GM19239 (cell line): ENCODE data around the gene PTPRR.

Experiments
- DNase-seq: peaks from one replicate; pipeline ENCODE4 v3.0.0; 2011; ENCODE audit warnings: low spot score; ENCODE audit not compliant: insufficient read length
- FAIRE-seq: peaks from 2 replicates; lab custom pipeline; 2011; peaks lifted over from hg19 to GRCh38; lab: Jason Lieb, UNC

PTPRR gene, protein sequence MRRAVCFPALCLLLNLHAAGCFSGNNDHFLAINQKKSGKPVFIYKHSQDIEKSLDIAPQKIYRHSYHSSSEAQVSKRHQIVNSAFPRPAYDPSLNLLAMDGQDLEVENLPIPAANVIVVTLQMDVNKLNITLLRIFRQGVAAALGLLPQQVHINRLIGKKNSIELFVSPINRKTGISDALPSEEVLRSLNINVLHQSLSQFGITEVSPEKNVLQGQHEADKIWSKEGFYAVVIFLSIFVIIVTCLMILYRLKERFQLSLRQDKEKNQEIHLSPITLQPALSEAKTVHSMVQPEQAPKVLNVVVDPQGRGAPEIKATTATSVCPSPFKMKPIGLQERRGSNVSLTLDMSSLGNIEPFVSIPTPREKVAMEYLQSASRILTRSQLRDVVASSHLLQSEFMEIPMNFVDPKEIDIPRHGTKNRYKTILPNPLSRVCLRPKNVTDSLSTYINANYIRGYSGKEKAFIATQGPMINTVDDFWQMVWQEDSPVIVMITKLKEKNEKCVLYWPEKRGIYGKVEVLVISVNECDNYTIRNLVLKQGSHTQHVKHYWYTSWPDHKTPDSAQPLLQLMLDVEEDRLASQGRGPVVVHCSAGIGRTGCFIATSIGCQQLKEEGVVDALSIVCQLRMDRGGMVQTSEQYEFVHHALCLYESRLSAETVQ

DNA sequence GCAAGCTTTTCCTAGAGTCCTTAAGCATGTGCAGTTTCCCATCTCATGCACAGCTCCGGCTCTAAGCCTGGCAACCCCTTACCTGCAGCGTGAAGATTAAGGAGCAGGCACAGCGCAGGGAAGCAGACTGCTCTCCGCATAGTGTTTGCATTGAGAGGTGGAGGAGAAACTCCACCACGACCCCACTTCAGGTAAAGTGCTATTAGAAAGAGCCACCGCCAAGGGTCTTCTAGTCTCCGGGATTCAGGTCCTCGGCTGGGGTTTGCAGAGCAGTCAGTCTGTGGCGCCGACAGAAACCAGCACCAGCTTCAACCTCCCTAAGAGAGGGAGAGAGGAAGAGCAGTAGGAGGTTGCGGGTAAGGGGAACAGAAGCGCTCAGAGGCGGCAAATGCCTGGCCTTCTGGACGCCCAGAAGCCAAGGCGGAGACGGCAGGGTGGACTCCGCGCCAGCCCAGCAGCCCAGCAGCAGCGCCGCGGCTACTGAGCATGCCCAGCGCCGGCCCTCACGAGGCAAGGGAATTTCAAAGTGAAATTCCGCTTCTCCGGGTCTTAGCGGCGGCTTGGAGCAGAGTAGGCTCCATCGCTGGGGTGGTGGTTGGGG lies at the start of gene PTPRR:
Gene PTPRR (minus strand): TSS at position 488 of the 601 bp plus-strand sequence. CDS start 348 bp downstream, at position 140.
- no peak for FAIRE-seq
- no peak for DNase-seq

DNA sequence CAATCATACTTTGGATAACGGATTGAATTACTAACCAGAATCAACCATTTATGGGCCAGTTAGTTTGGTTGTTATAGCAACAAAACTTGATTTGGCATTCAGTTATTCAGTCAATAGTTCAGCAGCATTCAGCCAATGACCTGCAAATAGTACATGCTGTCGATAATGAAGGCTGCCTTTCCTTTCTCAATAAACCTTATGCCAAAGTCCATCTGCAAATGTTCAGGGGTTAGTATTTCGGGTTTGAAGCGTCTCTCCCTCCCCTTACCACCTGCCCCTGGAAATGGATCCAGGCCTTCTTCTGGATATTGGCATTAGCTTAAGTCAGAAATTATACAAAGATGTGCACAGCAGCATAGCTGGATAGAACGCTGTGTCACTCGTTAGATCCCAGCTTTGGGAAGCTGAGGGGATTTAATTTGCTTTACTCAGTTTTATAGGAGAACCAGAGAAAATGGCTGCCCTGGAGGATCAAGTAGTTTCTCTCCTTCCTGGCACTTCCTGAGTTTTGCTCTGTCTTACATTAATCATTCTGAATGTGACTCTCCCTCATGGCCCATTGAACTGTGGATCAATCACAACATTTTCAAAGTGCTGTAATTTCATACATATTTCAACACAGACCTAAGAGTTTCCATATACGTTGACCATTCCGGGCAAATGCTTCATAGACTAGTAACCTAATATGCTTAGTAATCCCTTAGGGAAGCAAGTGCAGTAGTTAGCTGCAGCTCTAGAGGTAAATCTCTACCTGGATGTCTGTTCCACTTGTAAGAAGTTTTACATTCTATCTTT lies 46.7 kb upstream of the PTPRR start:
- no peak for FAIRE-seq

DNA sequence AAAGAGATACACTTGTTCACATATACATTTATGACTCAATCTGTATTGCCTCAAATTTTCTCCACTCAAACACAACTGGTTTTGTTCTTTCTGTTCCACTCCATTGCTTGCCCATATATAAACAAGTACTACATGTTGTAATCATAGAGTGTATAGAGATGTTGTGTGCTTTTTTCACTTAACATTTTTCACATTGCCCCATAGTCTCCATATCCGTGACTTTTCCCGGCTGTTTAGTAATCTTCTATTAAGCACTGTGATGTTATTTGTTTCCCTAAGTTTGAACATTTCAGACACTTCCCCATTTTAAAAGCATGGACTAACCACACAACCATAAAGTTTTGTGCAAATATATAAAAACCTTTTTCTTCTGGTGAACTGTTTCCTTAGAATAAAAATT lies 45.5 kb upstream of the PTPRR start:
- FAIRE-seq (no peak), DNase-seq (no peak)

More for the DNA sequence above, 46.7 kb upstream of the PTPRR start:
- no peak for DNase-seq

DNA sequence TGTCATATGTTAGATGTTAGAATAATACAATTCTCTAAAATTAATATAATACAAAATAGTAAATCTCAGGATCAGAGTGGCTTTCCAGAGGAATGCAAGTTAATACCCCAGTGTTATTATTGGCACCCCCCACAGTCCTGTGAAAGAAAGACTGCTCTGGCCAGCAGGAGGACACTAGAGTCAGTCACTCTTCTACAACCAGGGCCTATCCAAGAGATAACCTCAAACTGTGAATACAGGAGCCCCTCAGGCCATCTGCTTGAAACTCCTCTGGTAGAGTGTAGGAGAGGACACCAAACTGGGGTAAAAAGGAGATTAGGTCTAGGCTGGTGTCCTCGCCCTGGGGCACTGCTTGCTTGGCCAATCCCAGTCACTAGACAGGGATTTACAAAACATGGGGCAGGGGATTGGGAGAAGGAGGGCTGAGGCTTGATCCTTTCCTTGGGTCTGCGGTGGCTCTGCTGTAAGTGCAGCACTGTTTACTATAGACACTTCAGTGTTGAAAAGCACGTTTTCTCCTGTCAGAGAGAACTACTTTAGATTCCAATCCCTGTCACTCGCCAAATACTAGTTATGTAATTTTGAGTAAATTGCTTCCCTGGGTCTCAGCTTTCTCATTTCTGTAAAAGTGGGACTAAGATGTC lies 44.5 kb upstream of the PTPRR start:
- DNase-seq (no peak), FAIRE-seq (no peak)

DNA sequence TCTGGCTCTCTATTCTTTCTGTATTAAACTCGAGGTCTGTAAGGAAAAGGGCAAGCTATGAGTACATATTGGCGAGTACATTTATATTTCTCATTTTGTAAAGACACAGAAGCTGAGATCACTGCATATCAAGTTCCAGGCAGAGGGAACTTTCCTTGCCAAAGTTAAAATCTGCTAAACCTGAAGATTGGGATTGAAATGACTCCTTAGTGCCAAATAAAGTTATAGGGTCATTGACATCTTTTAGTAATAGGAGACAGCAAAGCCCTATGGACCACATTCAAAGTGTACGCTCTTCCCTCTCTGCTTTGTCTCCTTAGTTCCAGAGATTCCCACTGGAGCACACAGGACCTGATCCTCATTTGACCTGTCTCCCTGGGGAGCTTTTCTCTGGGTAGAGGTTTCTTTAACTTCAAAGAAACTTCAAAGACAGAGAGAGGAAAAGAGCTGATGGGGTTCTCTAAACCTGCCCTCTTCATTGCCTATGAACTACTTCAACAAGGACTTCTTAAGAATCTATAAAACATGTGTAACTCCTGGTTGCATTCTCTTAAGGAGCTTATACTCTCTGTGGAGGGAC lies 42.6 kb upstream of the PTPRR start:
- DNase-seq (no peak), FAIRE-seq (no peak)

DNA sequence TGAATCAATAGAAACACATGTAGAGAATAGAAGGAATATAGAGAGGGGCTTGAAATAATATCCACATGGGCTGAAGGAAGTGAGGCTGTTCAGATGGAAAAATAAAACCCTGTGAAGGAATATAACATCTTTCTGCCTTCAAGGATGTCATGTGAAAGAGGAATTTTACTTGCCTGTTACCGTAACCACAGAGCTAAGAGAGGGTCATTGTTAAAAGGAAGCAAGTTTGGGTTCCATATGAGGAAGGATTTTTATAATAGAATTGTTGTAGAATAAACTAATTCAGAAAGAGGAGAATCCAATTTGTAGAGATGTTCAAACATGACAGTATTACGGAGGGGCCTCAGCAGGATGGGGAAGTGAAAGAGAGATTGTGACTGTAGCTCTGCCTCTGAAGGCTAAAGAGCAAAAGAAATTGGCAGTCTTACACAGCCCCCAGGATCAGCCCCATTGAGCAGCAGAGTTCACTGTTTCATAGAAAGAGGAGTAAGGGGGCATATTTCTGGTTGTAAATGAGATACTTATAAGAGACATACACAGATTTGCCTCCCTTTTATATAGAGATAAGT lies 41.8 kb upstream of the PTPRR start:
- DNase-seq (no peak), FAIRE-seq (no peak)

DNA sequence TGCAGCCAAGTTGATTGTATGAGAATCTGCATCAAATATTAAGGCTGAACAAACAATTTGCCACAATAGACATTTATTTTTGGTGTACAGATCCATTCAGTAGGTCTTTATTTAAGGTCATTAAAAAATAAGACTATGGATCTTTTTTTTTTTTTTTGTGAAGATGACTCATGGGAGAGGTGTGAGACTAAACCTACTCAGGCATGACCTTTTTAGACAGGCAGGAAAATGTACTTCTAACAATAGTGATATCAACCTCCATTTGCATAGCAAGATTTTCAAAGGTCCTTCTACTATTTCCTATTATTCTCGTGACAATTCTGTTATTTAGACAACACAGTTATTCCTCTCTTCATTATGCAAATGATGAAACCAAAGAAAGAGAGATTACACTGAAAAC lies 39.9 kb upstream of the PTPRR start:
- DNase-seq (no peak), FAIRE-seq (no peak)

DNA sequence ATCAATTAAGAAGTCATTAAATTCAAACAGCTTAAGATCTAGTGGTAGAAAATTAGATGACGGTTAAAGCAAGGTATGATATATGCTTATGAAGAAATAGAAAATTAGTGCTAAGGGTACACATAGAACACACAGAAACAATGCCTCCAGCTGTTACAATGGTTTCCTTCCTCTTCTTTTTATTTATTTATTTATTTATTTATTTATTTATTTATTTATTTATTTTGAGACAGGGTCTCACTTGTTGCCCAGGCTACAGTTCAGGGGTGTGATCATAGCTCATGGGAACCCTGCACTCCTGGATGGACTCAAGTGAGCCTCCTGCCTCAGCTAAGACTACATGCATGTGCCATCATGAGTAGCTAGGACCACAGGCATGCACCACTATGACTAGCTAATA lies 34.9 kb upstream of the PTPRR start:
- FAIRE-seq (no peak), DNase-seq (no peak)

DNA sequence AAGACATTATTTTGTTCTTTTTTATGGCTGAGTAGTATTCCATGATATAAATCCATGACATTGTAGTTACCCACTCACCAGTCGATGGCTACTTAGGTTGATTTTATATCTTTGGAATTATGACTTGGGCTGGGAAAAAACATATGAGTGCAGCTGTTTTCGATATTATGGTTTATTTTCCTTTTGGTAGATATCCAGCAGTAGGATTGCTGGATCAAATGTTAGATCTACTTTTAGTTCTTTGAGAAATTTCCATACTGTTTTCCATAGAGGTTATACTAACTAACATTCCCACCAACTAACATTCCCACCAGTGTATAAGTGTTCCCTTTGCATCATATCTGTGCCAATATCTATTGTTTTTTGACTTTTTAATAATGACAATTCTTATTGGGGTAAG lies 29.9 kb upstream of the PTPRR start:
- DNase-seq, result no peak
- FAIRE-seq, result no peak

DNA sequence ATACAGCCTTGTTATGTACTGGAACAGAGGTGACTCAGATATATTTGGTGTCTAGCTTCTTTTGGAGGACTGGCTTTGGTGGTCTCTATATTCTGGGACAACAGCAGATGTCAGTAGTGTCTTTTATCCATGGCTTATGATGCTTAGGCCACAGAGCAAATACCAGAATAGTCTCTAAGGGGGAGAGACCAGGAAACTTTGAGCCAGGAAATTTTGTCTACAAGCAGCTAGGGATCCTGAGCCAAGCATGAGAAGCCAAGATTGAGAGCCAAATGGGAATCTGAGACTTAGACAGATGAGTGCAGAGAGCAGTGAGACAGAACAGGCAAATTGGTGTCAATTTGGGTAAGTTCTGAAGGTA lies 28.4 kb upstream of the PTPRR start:
- FAIRE-seq, result no peak
- no peak for DNase-seq

DNA sequence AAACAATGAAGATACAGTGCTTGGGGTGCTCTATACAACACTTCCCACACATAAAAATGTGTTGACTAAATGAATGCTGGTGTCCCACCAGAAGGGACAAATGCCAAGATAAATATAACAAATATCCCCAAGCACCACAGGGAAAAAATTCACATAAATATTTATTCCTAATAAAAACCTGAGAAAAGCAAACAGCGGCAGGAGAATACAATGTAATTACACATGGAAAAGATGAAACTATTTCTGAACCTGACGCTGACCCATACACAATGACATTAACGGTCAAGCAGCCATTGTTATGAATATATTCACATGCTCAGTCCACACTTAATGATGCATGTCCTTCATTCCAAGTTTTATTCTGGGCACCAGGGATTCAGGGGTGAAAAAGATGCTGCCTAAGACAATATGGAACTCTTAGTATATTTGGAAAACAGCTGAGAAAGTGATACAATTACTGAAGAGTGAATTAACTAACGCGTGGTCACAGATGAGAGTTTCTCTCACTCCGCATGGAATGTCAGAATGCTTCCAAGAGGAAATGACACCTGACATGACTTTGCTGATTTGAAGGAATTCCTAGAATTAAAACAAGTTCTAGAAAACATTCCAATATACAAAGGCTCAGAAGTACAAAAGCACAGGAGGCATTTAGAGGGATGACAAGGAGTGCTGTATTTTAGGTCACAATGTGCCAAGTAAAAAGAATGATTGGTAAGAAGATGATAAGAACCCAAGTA lies 27.9 kb upstream of the PTPRR start:
- DNase-seq (no peak), FAIRE-seq (no peak)

DNA sequence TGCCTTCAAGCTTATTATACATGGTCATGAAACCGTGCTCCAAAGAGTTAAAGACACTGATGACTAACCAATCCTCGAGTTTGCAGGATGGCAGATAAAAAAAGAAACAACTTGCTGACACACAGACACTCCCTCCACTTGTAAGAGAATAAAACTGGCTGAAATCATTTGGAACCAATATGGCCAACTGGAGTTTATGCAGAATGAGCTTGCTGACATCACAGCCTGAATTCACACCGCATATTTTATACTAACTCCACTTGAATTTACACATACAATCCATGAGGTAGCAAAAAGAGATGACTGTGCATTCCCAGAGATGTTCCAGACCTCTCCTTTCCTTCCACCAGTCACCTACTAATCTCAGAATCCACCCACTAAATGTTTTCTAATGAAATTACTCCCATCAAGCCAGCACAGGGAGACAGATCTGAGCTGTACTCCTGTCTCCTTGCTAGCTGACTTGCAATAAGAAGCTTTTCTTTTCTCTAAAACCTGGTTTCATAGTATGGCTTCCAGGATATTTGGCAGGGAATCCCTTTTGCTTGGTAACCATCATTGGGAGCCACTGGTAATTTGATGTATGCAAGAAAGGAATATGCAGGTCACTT lies 15.8 kb upstream of the PTPRR start:
- FAIRE-seq (no peak), DNase-seq (no peak)

DNA sequence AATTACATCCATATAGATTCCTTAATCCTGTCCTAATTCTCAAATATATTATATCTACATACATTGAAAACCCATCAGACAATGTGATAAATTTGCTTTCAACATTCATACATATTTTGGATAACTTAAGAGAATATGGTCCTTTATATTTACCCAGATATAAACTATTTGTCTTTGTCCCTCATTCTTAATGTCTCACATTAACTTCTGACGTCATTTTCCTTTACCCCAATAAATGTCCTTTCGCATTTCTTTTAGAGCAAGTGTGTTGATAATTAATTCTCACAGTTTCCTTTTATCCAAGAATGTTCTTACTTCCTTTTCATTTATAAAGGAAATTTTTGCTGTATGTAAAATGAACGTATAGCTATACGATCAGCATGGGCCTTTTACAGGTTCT lies 12.6 kb upstream of the PTPRR start:
- FAIRE-seq, result no peak

DNA sequence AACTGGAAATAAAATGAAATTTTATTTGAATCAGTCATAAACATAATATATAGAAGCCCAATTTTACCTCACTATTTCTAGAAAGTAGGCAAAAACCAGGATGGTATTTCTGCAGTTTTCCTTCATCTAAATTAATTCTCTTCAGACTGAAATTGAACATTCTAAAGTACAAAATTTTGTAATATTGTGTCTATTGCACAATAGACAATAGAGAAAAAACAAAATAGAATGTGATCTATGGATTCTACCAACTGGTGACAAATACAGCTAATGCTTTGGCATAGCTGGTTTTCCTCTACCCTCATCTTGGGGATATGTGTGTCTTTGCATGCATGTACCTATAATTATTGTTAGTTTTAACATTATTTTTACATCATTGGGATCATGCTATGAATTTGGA lies 8.5 kb upstream of the PTPRR start:
- DNase-seq, result no peak
- FAIRE-seq, result no peak

More for the DNA sequence above, 12.6 kb upstream of the PTPRR start:
- no peak for DNase-seq

DNA sequence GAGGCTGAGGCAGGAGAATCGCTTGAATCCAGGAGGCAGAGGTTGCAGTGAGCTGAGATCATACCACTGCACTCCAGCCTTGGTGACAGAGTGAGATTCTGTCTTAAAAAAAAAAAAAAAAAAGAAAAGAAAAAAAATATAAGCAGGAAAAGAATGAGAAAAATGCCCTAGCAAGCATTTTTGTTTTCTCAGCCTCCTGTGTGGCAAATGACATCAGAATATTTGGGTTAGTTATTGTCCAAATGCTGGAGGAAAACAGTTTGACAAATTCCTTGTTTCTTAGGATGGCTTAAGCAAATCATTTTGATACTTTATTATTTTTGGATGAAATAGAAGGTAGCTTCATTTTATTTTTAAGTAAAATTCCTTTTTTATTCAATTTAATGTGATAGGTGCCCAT lies 7.5 kb upstream of the PTPRR start:
- FAIRE-seq (no peak), DNase-seq (no peak)

DNA sequence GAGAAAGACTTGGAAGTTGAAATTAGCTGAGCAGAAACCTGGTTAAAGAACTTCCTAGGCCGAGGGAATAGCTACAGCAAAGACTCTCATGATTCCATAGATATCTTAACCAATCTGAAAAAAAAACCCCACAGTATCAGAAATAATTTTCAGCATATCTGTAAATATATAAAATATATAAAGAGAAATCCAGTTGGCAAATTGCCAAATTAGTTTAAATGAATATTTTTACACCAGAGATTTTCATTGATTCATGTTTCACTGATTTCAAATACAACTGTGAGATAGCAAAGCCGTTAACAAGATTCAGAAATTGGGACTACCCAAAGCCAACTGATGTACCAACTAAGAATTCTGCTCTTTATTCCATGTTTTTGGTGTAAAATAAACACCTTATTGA lies 6.8 kb upstream of the PTPRR start:
- FAIRE-seq (no peak), DNase-seq (no peak)

DNA sequence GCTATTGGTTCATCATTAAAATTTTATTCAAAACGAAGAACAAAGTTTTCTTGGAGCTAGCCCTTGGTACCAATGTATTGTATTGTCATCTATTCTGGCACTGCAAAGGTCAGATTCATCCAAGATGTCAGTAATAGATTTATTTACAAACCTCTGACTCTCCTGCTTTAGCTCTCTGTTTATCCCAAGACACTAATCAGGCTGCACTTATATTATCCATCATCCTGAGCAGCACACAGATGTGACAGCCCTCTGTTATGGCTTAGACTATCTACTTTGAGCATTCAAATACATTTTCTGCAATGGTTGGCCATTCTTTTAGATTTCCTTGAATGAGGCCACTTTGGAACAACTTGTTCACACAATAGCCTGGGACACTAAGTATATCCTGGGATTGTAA lies 5.0 kb upstream of the PTPRR start:
- FAIRE-seq (no peak), DNase-seq (no peak)

DNA sequence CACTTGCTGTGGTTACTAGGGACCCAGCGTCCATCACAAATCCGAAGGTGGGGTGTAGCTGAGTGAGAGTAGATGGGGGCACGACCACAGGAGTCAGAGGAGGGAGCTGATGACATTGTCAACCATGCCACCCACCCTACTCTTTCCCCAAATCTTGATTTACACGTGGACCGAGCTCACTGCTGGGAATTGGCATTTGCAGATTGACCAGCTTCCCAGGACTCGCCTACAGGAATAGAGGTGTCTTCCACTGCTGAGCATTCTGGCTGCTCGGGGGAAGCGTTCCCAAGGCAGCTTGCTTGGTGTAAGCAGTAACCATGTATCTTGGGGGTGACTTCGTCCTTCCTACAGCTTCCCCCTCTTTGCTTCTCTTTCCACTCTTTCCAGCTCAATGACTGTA lies 353 bp upstream of the PTPRR start:
- DNase-seq (no peak), FAIRE-seq (no peak)
